Keratinocyte (primary cell): ENCODE data around the gene B4GALNT3. TPM values are rescaled to one million over a fixed set of nuclear protein-coding genes. Genes with fewer than 3 reads are reported as not detected.

Experiments used
- DNase-seq: peaks from one replicate; pipeline ENCODE4 v3.0.0-alpha.2; 2011; ENCODE audit warnings: low read depth, missing footprints, low spot score
- FAIRE-seq: peaks from 2 replicates; lab custom pipeline; 2011; peaks lifted over from hg19 to GRCh38; lab: Jason Lieb, UNC
- H2AFZ ChIP-seq: 2 replicates; pipeline ENCODE4 v1.6.0; 2012; ENCODE audit warnings: low read length, control low read depth, inconsistent platforms; ENCODE audit not compliant: control insufficient read depth
- H3K27ac ChIP-seq: 2 replicates; pipeline ENCODE4 v1.5.1; 2011; ENCODE audit warnings: low read length; ENCODE audit not compliant: control insufficient read depth, insufficient read depth
- H3K27me3 ChIP-seq: 3 replicates; pipeline ENCODE4 v1.6.0; 2011; ENCODE audit warnings: low read length; ENCODE audit not compliant: control insufficient read depth, insufficient read depth; ENCODE audit errors: extremely low read depth
- H3K36me3 ChIP-seq, 2 experiments: 2 replicates in 1 of 2; 3 replicates in 1 of 2; pipeline ENCODE4 v1.5.1; 2011; ENCODE audit warnings: low read length in 2 of 2, mild to moderate bottlenecking in 1 of 2; ENCODE audit not compliant: control insufficient read depth in 2 of 2, insufficient read depth in 2 of 2; ENCODE audit errors: extremely low read depth in 1 of 2
- H3K4me1 ChIP-seq: 3 replicates; pipeline ENCODE4 v1.5.1; 2011; ENCODE audit warnings: low read length; ENCODE audit not compliant: control insufficient read depth, insufficient read depth; ENCODE audit errors: extremely low read depth
- H3K4me2 ChIP-seq: 3 replicates; pipeline ENCODE4 v1.6.0; 2011; ENCODE audit warnings: low read depth, low read length; ENCODE audit not compliant: control insufficient read depth, insufficient read depth; ENCODE audit errors: extremely low read depth
- H3K4me3 ChIP-seq, 3 experiments: fragments of 200-600 bp in 1 of 3; sonication (generic) in 1 of 3; 2 replicates in 2 of 3; 3 replicates in 1 of 3; pipeline ENCODE4 v1.5.1; 2011 to 2016; ENCODE audit warnings: low read length in 3 of 3, mild to moderate bottlenecking in 3 of 3, control low read depth in 2 of 3, inconsistent platforms in 1 of 3, low read depth in 1 of 3, mixed read lengths in 1 of 3, mixed run types in 1 of 3, moderate library complexity in 1 of 3; ENCODE audit not compliant: control insufficient read depth in 2 of 3, insufficient read depth in 2 of 3; ENCODE audit errors: extremely low read depth in 1 of 3
- H3K79me2 ChIP-seq: 2 replicates; pipeline ENCODE4 v1.6.0; 2012; ENCODE audit warnings: low read length; ENCODE audit not compliant: control insufficient read depth, insufficient read depth
- H3K9ac ChIP-seq: 3 replicates; pipeline ENCODE4 v1.6.0; 2011; ENCODE audit warnings: low read length; ENCODE audit not compliant: control insufficient read depth, insufficient read depth; ENCODE audit errors: extremely low read depth
- H3K9me1 ChIP-seq: 3 replicates; pipeline ENCODE4 v1.6.0; 2011; ENCODE audit warnings: low read length; ENCODE audit not compliant: control insufficient read depth, insufficient read depth; ENCODE audit errors: extremely low read depth
- H3K9me3 ChIP-seq: 2 replicates; pipeline ENCODE4 v1.5.1; 2012; ENCODE audit warnings: low read depth, low read length; ENCODE audit not compliant: control insufficient read depth
- H4K20me1 ChIP-seq: 3 replicates; pipeline ENCODE4 v1.6.0; 2011; ENCODE audit warnings: low read length; ENCODE audit not compliant: control insufficient read depth, insufficient read depth; ENCODE audit errors: extremely low read depth
- EZH2 ChIP-seq: IDR thresholded peaks from one replicate; pipeline ENCODE4 v1.6.1; 2012; ENCODE audit warnings: inconsistent platforms, mild to moderate bottlenecking, low read length, moderate library complexity
- dilution Hi-C: fragments of 300-500 bp; cut with MboI; formaldehyde crosslinking; loops from one replicate; pipeline ENCODE4 v1.7.0; 2020; ENCODE audit warnings: low sequenced_read_pairs; ENCODE audit not compliant: extremely low pct_ligation_motif_present
- polyA plus RNA-seq, 5 experiments: library from polyadenylated mRNA; depleted of rRNA in 3 of 5; stranded (reverse) in 3 of 5; stranded (forward) in 1 of 5; unstranded in 1 of 5; fragments of >200 nt; gene quantifications; 1 replicate in 1 of 5; 2 replicates in 3 of 5; 3 replicates in 1 of 5; pipeline versions ENCODE4 v1.2.1 to v1.2.3, GENCODE V29; 2011 to 2012; ENCODE audit warnings: missing spikeins in 2 of 5, low read depth in 1 of 5, low replicate concordance in 1 of 5
- TF ChIP-seq, protein P1 (sequence below), 3 experiments: IDR thresholded peaks in 1 of 3; conservative IDR thresholded peaks in 1 of 3; optimal IDR thresholded peaks in 1 of 3; 2 replicates in 2 of 3; 3 replicates in 1 of 3; pipeline versions ENCODE3 to v1.5.1; 2011; ENCODE audit warnings: low read length in 3 of 3, mild to moderate bottlenecking in 3 of 3, moderate library complexity in 2 of 3, control low read depth in 1 of 3, inconsistent platforms in 1 of 3; ENCODE audit not compliant: insufficient read depth in 2 of 3; ENCODE audit errors: extremely low read depth in 1 of 3

B4GALNT3 gene
- polyA plus RNA-seq, 1 donor (not counting 4 experiments of a cell fraction or from before 2014, with no cell fraction given) = 7.5 TPM

DNA sequence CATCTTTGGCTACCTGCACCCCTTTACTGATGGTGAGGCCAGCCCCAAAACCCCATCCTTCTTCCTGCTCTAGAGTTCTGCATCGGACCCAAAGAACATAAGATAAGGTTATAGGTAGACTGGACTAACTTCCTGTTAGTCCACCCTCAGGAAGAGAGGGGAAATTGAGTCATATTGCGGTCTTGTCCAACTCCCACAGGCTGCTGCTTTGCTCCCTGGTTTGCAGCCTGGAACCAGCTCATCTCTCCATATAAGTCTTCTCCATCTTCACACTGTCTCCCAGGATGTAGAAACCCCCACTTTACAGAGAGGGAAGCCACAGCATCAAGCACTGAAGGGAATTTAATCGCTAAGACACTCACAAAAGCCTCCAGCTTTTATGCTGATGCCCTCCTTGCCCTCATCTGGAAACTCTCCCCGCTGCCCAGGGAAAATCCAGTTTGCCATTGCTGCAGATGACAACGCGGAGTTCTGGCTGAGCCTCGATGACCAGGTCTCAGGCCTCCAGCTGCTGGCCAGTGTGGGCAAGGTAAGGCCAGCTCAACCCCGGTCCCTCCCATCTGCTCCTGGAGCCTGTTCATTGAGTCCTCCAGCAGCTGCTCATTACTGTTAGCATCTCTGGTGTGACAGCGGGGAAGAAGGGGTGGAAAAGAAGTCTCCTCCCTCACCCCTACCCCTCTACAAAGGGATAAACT lies 85.3 kb downstream of the B4GALNT3 start:
- Histone ChIP-seq H4K20me1 (no peaks in the 10 kb centered on the region), H3K9ac (no peak overlapping the region), H3K36me3 (no peaks in the 10 kb centered on the region), H3K27me3 (no peaks in the 10 kb centered on the region), H2AFZ (no peak overlapping the region), H3K79me2 (no peaks in the 10 kb centered on the region), H3K4me2 (no peak overlapping the region), H3K9me3 (no peaks in the 10 kb centered on the region), H3K4me1 (peaks cover 6% of the 10 kb centered on the region), H3K27ac (no peak overlapping the region), H3K9me1 (no peaks in the 10 kb centered on the region), H3K4me3 (no peak overlapping the region)
- DNase-seq (no peak), FAIRE-seq (no peak)
- dilution Hi-C loops = loop anchor here (5.0 kb wide), 1 partner anchor 68 kb away; no protein-coding TSS in a partner anchor
- TF ChIP-seq, protein P1, sequence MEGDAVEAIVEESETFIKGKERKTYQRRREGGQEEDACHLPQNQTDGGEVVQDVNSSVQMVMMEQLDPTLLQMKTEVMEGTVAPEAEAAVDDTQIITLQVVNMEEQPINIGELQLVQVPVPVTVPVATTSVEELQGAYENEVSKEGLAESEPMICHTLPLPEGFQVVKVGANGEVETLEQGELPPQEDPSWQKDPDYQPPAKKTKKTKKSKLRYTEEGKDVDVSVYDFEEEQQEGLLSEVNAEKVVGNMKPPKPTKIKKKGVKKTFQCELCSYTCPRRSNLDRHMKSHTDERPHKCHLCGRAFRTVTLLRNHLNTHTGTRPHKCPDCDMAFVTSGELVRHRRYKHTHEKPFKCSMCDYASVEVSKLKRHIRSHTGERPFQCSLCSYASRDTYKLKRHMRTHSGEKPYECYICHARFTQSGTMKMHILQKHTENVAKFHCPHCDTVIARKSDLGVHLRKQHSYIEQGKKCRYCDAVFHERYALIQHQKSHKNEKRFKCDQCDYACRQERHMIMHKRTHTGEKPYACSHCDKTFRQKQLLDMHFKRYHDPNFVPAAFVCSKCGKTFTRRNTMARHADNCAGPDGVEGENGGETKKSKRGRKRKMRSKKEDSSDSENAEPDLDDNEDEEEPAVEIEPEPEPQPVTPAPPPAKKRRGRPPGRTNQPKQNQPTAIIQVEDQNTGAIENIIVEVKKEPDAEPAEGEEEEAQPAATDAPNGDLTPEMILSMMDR (optimal IDR thresholded peaks at IDR 0.05 in 1 of 3, IDR thresholded peaks at IDR 0.05 in 1 of 3, conservative IDR thresholded peaks at IDR 0.05 in 1 of 3; ENCODE audit: extremely low read depth in 1 of 3, insufficient read depth in 2 of 3, low read length in 3 of 3) = no peak
- no peak for TF ChIP-seq EZH2

DNA sequence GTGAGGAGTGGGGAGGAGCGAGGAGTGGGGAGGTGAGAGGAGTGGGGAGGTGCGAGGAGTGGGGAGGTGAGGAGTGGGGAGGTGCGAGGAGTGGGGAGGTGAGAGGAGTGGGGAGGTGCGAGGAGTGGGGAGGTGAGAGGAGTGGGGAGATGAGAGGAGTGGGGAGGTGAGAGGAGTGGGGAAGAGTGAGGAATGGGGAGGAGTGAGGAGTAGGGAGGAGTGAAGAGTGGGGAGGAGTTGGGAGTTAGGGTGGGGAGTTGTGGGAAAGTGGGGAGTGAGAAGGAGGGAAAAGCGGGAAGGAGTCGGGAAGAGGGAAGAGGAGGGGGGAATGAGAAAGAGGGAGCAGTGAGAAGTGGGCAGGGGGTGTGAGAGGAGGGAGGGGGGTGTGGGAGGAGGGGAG lies 86.1 kb downstream of the B4GALNT3 start:
- H3K4me2 ChIP-seq = no peak overlapping the region
- H3K27ac ChIP-seq = no peak overlapping the region
- FAIRE-seq = no peak
- no peaks in the 10 kb centered on the region for H3K79me2 ChIP-seq
- H2AFZ ChIP-seq = no peak overlapping the region
- no peaks in the 10 kb centered on the region for H3K9me3 ChIP-seq
- no peak overlapping the region for H3K4me3 ChIP-seq
- no peaks in the 10 kb centered on the region for H3K36me3 ChIP-seq
- H3K9ac ChIP-seq = no peak overlapping the region
- H3K4me1 ChIP-seq = peaks cover 6% of the 10 kb centered on the region
- no peaks in the 10 kb centered on the region for H3K9me1 ChIP-seq
- dilution Hi-C loops = no loop called here
- no peak for DNase-seq
- TF ChIP-seq, protein P1 (optimal IDR thresholded peaks at IDR 0.05 in 1 of 3, IDR thresholded peaks at IDR 0.05 in 1 of 3, conservative IDR thresholded peaks at IDR 0.05 in 1 of 3; ENCODE audit: extremely low read depth in 1 of 3, insufficient read depth in 2 of 3, low read length in 3 of 3) = no peak
- TF ChIP-seq EZH2 = no peak
- H3K27me3 ChIP-seq = no peaks in the 10 kb centered on the region
- no peaks in the 10 kb centered on the region for H4K20me1 ChIP-seq
